GM23338 (cell line): ENCODE data around the gene DIAPH3. TPM values are rescaled to one million over a fixed set of nuclear protein-coding genes. Genes with fewer than 3 reads are reported as not detected.

ENCODE experiments used
- ATAC-seq: fragments of 200-7000 bp; cut with Tn5 transposase; 3 replicates; pipeline ENCODE4 v1.9.1; 2020
- DNase-seq: peaks from one replicate; pipeline ENCODE4 v3.0.0-alpha.2; 2015; ENCODE audit warnings: low spot score
- H2AFZ ChIP-seq: fragments of 200-600 bp; sonication (generic); 2 replicates; pipeline ENCODE4 v1.8.0; 2016; ENCODE audit warnings: antibody characterized with exemption, mild to moderate bottlenecking, moderate library complexity
- H3F3A ChIP-seq: fragments of 200-600 bp; sonication (generic); replicated peaks from 2 replicates; pipeline ENCODE4 v1.8.0; 2017; ENCODE audit warnings: antibody characterized with exemption, mixed run types, low read depth
- H3K27ac ChIP-seq: fragments of 200-600 bp; sonication (generic); 2 replicates; pipeline ENCODE4 v1.6.1; 2016; ENCODE audit warnings: low read depth
- H3K27me3 ChIP-seq: fragments of 200-600 bp; sonication (generic); 2 replicates; pipeline ENCODE4 v1.8.0; 2016; ENCODE audit warnings: mild to moderate bottlenecking, mixed run types, moderate library complexity; ENCODE audit not compliant: insufficient read depth
- H3K36me3 ChIP-seq: fragments of 200-600 bp; sonication (generic); 2 replicates; pipeline ENCODE4 v1.8.0; 2016; ENCODE audit warnings: mild to moderate bottlenecking; ENCODE audit not compliant: insufficient read depth
- H3K4me1 ChIP-seq: fragments of 200-600 bp; sonication (generic); 2 replicates; pipeline ENCODE4 v1.8.0; 2016; ENCODE audit warnings: mild to moderate bottlenecking, moderate library complexity; ENCODE audit not compliant: insufficient read depth
- H3K4me2 ChIP-seq: fragments of 200-600 bp; sonication (generic); 2 replicates; pipeline ENCODE4 v1.7.1; 2017; ENCODE audit warnings: mixed run types
- H3K4me3 ChIP-seq: fragments of 200-600 bp; sonication (generic); 2 replicates; pipeline ENCODE4 v1.6.1; 2016; ENCODE audit warnings: mixed run types
- H3K79me2 ChIP-seq: fragments of 200-600 bp; sonication (generic); replicated peaks from 2 replicates; pipeline ENCODE4 v1.8.0; 2017; ENCODE audit warnings: mild to moderate bottlenecking; ENCODE audit not compliant: insufficient read depth
- H3K9me2 ChIP-seq: fragments of 200-600 bp; sonication (generic); 2 replicates; pipeline ENCODE4 v1.8.0; 2017; ENCODE audit not compliant: insufficient read depth
- H4K20me1 ChIP-seq: fragments of 200-600 bp; sonication (generic); replicated peaks from 2 replicates; pipeline ENCODE4 v1.8.0; 2017; ENCODE audit warnings: mild to moderate bottlenecking; ENCODE audit not compliant: insufficient read depth
- H3K27ac Mint-ChIP-seq: 2 replicates; pipeline ENCODE4 v1.8.0; 2020; ENCODE audit warnings: inconsistent platforms, mild to moderate bottlenecking, moderate library complexity, mixed read lengths
- H3K27me3 Mint-ChIP-seq: 3 replicates; pipeline ENCODE4 v1.8.0; 2022; ENCODE audit warnings: low read depth, mild to moderate bottlenecking, moderate library complexity, mixed read lengths, inconsistent platforms; ENCODE audit not compliant: insufficient read depth, poor library complexity
- H3K36me3 Mint-ChIP-seq: 3 replicates; pipeline ENCODE4 v1.8.0; 2021; ENCODE audit warnings: low read depth, mild to moderate bottlenecking, inconsistent platforms, moderate library complexity, mixed read lengths
- H3K4me1 Mint-ChIP-seq: 3 replicates; pipeline ENCODE4 v1.8.0; 2020; ENCODE audit warnings: mild to moderate bottlenecking, inconsistent platforms, mixed read lengths
- H3K4me3 Mint-ChIP-seq: 3 replicates; pipeline ENCODE4 v1.8.0; 2021; ENCODE audit warnings: moderate library complexity, mild to moderate bottlenecking, inconsistent platforms, mixed read lengths
- H3K9me3 Mint-ChIP-seq: 3 replicates; pipeline ENCODE4 v1.8.0; 2020; ENCODE audit warnings: moderate library complexity, mild to moderate bottlenecking, inconsistent platforms, mixed read lengths
- CREB1 ChIP-seq: fragments of 250-450 bp; sonication (Bioruptor Pico); IDR thresholded peaks from 2 replicates; pipeline ENCODE4 v1.5.0; 2020; ENCODE audit warnings: low read depth, mild to moderate bottlenecking, moderate library complexity
- CTCF ChIP-seq, 2 experiments: fragments of 200-600 bp in 1 of 2; sonication (generic) in 1 of 2; conservative IDR thresholded peaks; 2 replicates each; pipeline versions ENCODE4 v1.5.1 to v1.6.1; 2016 to 2017; ENCODE audit warnings: antibody characterized with exemption in 2 of 2, low read depth in 2 of 2, mild to moderate bottlenecking in 2 of 2, moderate library complexity in 1 of 2
- EZH2 ChIP-seq: fragments of 200-600 bp; sonication (generic); IDR thresholded peaks from one replicate; pipeline ENCODE4 v1.8.0; 2017; ENCODE audit warnings: antibody characterized with exemption, mild to moderate bottlenecking, low read depth; ENCODE audit not compliant: unreplicated experiment
- EZH2phosphoT487 ChIP-seq: fragments of 200-600 bp; sonication (generic); IDR thresholded peaks from one replicate; pipeline ENCODE4 v1.8.1; 2018; ENCODE audit warnings: antibody characterized with exemption; ENCODE audit not compliant: unreplicated experiment
- JUNB ChIP-seq: IDR thresholded peaks from one replicate; pipeline ENCODE4 v1.6.1; 2016; ENCODE audit warnings: antibody characterized with exemption; ENCODE audit not compliant: unreplicated experiment
- NANOG ChIP-seq: IDR thresholded peaks from 2 replicates; pipeline ENCODE4 v1.6.1; 2016; ENCODE audit warnings: antibody characterized with exemption, borderline replicate concordance
- POLR2AphosphoS5 ChIP-seq: IDR thresholded peaks from 2 replicates; pipeline ENCODE4 v1.6.1; 2016; ENCODE audit warnings: antibody characterized with exemption, low read depth
- STAT1 ChIP-seq: IDR thresholded peaks from one replicate; pipeline ENCODE4 v1.6.1; 2016; ENCODE audit warnings: antibody characterized with exemption; ENCODE audit not compliant: unreplicated experiment
- ZNF114 ChIP-seq: fragments of 250-450 bp; sonication (Bioruptor Pico); IDR thresholded peaks from 2 replicates; pipeline ENCODE4 v1.5.0; 2020; ENCODE audit warnings: mild to moderate bottlenecking, moderate library complexity
- ZNF331 ChIP-seq: fragments of 250-450 bp; sonication (Bioruptor Pico); IDR thresholded peaks from 2 replicates; pipeline ENCODE4 v1.5.0; 2020; ENCODE audit warnings: low read depth, mild to moderate bottlenecking, moderate library complexity
- polyA plus RNA-seq: library from polyadenylated mRNA; unstranded; fragments of >200 nt; fragmentation: Nextera tagmentation; extraction: Ambion mirVana; gene quantifications from 2 replicates; pipeline ENCODE4 v1.2.1, GENCODE V29; 2016
- total RNA-seq: library from RNA; depleted of rRNA; stranded (reverse); fragments of >200 nt; shearing (Covaris generic); gene quantifications from 2 replicates; pipeline ENCODE4 v1.2.3, GENCODE V29; 2014
- TF ChIP-seq, protein P1 (sequence below): IDR thresholded peaks from one replicate; pipeline ENCODE4 v1.6.1; 2018; ENCODE audit warnings: antibody characterized with exemption; ENCODE audit not compliant: unreplicated experiment
- TF ChIP-seq, protein P2 (sequence below): IDR thresholded peaks from 2 replicates; pipeline ENCODE4 v1.6.1; 2016; ENCODE audit warnings: antibody characterized with exemption
- TF ChIP-seq, protein P3 (sequence below): fragments of 250-450 bp; sonication (Bioruptor Pico); IDR thresholded peaks from 2 replicates; pipeline ENCODE4 v1.5.0; 2020; ENCODE audit warnings: mild to moderate bottlenecking, moderate library complexity

The DIAPH3 gene
- total and polyA plus RNA-seq, 2 experiments from 2014 or later = 23.4 to 30.2 TPM

- Mint-ChIP-seq H3K27me3 (no peaks in the 10 kb centered on the region), H3K9me3 (no peaks in the 10 kb centered on the region; the same call in 2 of the 3 replicates), H3K27ac (peak overlapping the region; percentile 99), H3K4me3 (peak overlapping the region; percentile 85), H3K36me3 (peaks cover 11% of the 10 kb centered on the region), H3K4me1 (peaks cover 33% of the 10 kb centered on the region)
- no peaks in the 10 kb centered on the region for H4K20me1 ChIP-seq
- peak overlapping the region; percentile 76 for H3K4me3 ChIP-seq
- ATAC-seq (peak; percentile 52), DNase-seq (peak; percentile 79)
- H2AFZ ChIP-seq = no peak overlapping the region
- TF ChIP-seq, protein P1, sequence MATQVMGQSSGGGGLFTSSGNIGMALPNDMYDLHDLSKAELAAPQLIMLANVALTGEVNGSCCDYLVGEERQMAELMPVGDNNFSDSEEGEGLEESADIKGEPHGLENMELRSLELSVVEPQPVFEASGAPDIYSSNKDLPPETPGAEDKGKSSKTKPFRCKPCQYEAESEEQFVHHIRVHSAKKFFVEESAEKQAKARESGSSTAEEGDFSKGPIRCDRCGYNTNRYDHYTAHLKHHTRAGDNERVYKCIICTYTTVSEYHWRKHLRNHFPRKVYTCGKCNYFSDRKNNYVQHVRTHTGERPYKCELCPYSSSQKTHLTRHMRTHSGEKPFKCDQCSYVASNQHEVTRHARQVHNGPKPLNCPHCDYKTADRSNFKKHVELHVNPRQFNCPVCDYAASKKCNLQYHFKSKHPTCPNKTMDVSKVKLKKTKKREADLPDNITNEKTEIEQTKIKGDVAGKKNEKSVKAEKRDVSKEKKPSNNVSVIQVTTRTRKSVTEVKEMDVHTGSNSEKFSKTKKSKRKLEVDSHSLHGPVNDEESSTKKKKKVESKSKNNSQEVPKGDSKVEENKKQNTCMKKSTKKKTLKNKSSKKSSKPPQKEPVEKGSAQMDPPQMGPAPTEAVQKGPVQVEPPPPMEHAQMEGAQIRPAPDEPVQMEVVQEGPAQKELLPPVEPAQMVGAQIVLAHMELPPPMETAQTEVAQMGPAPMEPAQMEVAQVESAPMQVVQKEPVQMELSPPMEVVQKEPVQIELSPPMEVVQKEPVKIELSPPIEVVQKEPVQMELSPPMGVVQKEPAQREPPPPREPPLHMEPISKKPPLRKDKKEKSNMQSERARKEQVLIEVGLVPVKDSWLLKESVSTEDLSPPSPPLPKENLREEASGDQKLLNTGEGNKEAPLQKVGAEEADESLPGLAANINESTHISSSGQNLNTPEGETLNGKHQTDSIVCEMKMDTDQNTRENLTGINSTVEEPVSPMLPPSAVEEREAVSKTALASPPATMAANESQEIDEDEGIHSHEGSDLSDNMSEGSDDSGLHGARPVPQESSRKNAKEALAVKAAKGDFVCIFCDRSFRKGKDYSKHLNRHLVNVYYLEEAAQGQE = no peak
- no peak for TF ChIP-seq EZH2phosphoT487
- no peak for TF ChIP-seq POLR2AphosphoS5
- TF ChIP-seq EZH2 = no peak
- no peak for TF ChIP-seq STAT1
- no peak; the same call in 1 of the 2 replicates for TF ChIP-seq NANOG
- no peak for TF ChIP-seq CREB1 (CRISPR knock-in tag)
- TF ChIP-seq ZNF114 (CRISPR knock-in tag) = no peak
- TF ChIP-seq, protein P2, sequence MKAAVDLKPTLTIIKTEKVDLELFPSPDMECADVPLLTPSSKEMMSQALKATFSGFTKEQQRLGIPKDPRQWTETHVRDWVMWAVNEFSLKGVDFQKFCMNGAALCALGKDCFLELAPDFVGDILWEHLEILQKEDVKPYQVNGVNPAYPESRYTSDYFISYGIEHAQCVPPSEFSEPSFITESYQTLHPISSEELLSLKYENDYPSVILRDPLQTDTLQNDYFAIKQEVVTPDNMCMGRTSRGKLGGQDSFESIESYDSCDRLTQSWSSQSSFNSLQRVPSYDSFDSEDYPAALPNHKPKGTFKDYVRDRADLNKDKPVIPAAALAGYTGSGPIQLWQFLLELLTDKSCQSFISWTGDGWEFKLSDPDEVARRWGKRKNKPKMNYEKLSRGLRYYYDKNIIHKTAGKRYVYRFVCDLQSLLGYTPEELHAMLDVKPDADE = no peak
- no peak for TF ChIP-seq CTCF (conservative IDR thresholded peaks at IDR 0.05; ENCODE audit: low read depth in 2 of 2)
- TF ChIP-seq, protein P3, sequence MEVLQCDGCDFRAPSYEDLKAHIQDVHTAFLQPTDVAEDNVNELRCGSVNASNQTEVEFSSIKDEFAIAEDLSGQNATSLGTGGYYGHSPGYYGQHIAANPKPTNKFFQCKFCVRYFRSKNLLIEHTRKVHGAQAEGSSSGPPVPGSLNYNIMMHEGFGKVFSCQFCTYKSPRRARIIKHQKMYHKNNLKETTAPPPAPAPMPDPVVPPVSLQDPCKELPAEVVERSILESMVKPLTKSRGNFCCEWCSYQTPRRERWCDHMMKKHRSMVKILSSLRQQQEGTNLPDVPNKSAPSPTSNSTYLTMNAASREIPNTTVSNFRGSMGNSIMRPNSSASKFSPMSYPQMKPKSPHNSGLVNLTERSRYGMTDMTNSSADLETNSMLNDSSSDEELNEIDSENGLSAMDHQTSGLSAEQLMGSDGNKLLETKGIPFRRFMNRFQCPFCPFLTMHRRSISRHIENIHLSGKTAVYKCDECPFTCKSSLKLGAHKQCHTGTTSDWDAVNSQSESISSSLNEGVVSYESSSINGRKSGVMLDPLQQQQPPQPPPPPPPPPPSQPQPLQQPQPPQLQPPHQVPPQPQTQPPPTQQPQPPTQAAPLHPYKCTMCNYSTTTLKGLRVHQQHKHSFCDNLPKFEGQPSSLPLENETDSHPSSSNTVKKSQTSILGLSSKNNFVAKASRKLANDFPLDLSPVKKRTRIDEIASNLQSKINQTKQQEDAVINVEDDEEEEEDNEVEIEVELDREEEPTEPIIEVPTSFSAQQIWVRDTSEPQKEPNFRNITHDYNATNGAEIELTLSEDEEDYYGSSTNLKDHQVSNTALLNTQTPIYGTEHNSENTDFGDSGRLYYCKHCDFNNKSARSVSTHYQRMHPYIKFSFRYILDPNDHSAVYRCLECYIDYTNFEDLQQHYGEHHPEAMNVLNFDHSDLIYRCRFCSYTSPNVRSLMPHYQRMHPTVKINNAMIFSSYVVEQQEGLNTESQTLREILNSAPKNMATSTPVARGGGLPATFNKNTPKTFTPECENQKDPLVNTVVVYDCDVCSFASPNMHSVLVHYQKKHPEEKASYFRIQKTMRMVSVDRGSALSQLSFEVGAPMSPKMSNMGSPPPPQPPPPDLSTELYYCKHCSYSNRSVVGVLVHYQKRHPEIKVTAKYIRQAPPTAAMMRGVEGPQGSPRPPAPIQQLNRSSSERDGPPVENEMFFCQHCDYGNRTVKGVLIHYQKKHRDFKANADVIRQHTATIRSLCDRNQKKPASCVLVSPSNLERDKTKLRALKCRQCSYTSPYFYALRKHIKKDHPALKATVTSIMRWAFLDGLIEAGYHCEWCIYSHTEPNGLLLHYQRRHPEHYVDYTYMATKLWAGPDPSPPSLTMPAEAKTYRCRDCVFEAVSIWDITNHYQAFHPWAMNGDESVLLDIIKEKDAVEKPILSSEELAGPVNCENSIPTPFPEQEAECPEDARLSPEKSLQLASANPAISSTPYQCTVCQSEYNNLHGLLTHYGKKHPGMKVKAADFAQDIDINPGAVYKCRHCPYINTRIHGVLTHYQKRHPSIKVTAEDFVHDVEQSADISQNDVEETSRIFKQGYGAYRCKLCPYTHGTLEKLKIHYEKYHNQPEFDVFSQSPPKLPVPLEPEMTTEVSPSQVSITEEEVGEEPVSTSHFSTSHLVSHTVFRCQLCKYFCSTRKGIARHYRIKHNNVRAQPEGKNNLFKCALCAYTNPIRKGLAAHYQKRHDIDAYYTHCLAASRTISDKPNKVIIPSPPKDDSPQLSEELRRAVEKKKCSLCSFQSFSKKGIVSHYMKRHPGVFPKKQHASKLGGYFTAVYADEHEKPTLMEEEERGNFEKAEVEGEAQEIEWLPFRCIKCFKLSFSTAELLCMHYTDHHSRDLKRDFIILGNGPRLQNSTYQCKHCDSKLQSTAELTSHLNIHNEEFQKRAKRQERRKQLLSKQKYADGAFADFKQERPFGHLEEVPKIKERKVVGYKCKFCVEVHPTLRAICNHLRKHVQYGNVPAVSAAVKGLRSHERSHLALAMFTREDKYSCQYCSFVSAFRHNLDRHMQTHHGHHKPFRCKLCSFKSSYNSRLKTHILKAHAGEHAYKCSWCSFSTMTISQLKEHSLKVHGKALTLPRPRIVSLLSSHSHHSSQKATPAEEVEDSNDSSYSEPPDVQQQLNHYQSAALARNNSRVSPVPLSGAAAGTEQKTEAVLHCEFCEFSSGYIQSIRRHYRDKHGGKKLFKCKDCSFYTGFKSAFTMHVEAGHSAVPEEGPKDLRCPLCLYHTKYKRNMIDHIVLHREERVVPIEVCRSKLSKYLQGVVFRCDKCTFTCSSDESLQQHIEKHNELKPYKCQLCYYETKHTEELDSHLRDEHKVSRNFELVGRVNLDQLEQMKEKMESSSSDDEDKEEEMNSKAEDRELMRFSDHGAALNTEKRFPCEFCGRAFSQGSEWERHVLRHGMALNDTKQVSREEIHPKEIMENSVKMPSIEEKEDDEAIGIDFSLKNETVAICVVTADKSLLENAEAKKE = no peak
- no peak for TF ChIP-seq ZNF331 (CRISPR knock-in tag)
- TF ChIP-seq JUNB = no peak
- H3K9me2 ChIP-seq = no peaks in the 10 kb centered on the region
- H3K79me2 ChIP-seq = peaks cover 40% of the 10 kb centered on the region
- peaks cover 25% of the 10 kb centered on the region; the same call in 1 of the 2 replicates for H3K4me1 ChIP-seq
- H3K4me2 ChIP-seq = peak overlapping the region; percentile 74
- H3K27me3 ChIP-seq = no peaks in the 10 kb centered on the region
- H3K27ac ChIP-seq = peak overlapping the region; percentile 96
- H3K36me3 ChIP-seq = no peaks in the 10 kb centered on the region
- H3F3A ChIP-seq = no peaks in the 10 kb centered on the region
Observed at GRCh38 chr13:60164234-60164889, 634 bp upstream of the DIAPH3 start.
